Measurements from ENCODE around the gene WSCD2. TPM values are rescaled to one million over a fixed set of nuclear protein-coding genes. Genes with fewer than 3 reads are reported as not detected.

Gene WSCD2
- total RNA-seq, 1 donor from 2014 or later: 1.7 TPM

GRCh38 chr12:108162207-108162606, 33.1 kb downstream of the WSCD2 start:
- H3K27me3 ChIP-seq: no peaks in the 10 kb centered on the region
- H3K9me3 ChIP-seq: no peaks in the 10 kb centered on the region
- DNase-seq (no peak), ATAC-seq (no peak)
- intact Hi-C loops (cut with DNase I): no loop called here
- no peaks in the 10 kb centered on the region for H3K4me1 ChIP-seq
- no peaks in the 10 kb centered on the region for H3K36me3 ChIP-seq
- TF ChIP-seq, protein P1, sequence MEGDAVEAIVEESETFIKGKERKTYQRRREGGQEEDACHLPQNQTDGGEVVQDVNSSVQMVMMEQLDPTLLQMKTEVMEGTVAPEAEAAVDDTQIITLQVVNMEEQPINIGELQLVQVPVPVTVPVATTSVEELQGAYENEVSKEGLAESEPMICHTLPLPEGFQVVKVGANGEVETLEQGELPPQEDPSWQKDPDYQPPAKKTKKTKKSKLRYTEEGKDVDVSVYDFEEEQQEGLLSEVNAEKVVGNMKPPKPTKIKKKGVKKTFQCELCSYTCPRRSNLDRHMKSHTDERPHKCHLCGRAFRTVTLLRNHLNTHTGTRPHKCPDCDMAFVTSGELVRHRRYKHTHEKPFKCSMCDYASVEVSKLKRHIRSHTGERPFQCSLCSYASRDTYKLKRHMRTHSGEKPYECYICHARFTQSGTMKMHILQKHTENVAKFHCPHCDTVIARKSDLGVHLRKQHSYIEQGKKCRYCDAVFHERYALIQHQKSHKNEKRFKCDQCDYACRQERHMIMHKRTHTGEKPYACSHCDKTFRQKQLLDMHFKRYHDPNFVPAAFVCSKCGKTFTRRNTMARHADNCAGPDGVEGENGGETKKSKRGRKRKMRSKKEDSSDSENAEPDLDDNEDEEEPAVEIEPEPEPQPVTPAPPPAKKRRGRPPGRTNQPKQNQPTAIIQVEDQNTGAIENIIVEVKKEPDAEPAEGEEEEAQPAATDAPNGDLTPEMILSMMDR (IDR thresholded peaks at IDR 0.05): no peak
- no peak overlapping the region for H3K27ac ChIP-seq
- H3K4me3 ChIP-seq: no peak overlapping the region

- DNase-seq: no peak
- Histone ChIP-seq H3K27me3 (no peaks in the 10 kb centered on the region), H3K9me3 (no peaks in the 10 kb centered on the region), H3K4me3 (no peak overlapping the region), H3K4me1 (no peaks in the 10 kb centered on the region), H3K36me3 (no peaks in the 10 kb centered on the region), H3K27ac (no peak overlapping the region)
- TF ChIP-seq, protein P1 (IDR thresholded peaks at IDR 0.05): no peak
- intact Hi-C loops (cut with DNase I): no loop called here
- no peak for ATAC-seq
These were observed 37.4 kb downstream of the WSCD2 start for GRCh38 chr12:108166505-108166904.

- TF ChIP-seq, protein P1 (IDR thresholded peaks at IDR 0.05): no peak
- H3K4me1 ChIP-seq: no peaks in the 10 kb centered on the region
- no peaks in the 10 kb centered on the region for H3K36me3 ChIP-seq
- H3K27me3 ChIP-seq: no peaks in the 10 kb centered on the region
- no peak overlapping the region for H3K4me3 ChIP-seq
- DNase-seq (no peak), ATAC-seq (no peak)
- intact Hi-C loops (cut with DNase I): no loop called here
- no peaks in the 10 kb centered on the region for H3K9me3 ChIP-seq
- no peak overlapping the region for H3K27ac ChIP-seq
These were observed 38.9 kb downstream of the WSCD2 start for GRCh38 chr12:108167974-108168373.

GRCh38 chr12:108169708-108170107, 40.6 kb downstream of the WSCD2 start:
- DNase-seq (no peak), ATAC-seq (no peak)
- TF ChIP-seq, protein P1 (IDR thresholded peaks at IDR 0.05): no peak
- Histone ChIP-seq H3K27me3 (no peaks in the 10 kb centered on the region), H3K27ac (no peak overlapping the region), H3K4me1 (no peaks in the 10 kb centered on the region), H3K9me3 (no peaks in the 10 kb centered on the region), H3K4me3 (no peak overlapping the region), H3K36me3 (no peaks in the 10 kb centered on the region)
- intact Hi-C loops (cut with DNase I): no loop called here

DNA sequence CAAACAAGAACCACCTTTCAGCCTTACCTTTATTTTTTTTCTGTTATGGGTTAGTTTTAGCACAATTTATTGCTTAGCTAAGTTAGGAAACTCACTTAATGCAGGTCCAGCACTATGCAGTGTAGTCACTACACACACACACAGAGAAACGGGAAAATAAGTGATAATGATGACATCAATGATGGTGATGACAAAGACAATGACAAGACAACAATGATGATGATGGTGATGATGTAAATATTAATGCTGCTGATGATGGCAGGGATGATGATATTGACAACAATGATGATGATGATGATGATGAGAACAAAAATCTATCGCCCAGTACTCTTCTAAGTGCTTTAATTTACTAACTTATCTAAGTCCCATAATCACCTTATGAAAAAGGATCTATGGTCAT, 41.1 kb downstream of the WSCD2 start:
- intact Hi-C loops (cut with DNase I): no loop called here
- no peaks in the 10 kb centered on the region for H3K9me3 ChIP-seq
- no peaks in the 10 kb centered on the region for H3K4me1 ChIP-seq
- H3K36me3 ChIP-seq: no peaks in the 10 kb centered on the region
- H3K27me3 ChIP-seq: no peaks in the 10 kb centered on the region
- no peak for ATAC-seq
- no peak overlapping the region for H3K27ac ChIP-seq
- no peak overlapping the region for H3K4me3 ChIP-seq
- TF ChIP-seq, protein P1 (IDR thresholded peaks at IDR 0.05): no peak
- no peak for DNase-seq

DNA sequence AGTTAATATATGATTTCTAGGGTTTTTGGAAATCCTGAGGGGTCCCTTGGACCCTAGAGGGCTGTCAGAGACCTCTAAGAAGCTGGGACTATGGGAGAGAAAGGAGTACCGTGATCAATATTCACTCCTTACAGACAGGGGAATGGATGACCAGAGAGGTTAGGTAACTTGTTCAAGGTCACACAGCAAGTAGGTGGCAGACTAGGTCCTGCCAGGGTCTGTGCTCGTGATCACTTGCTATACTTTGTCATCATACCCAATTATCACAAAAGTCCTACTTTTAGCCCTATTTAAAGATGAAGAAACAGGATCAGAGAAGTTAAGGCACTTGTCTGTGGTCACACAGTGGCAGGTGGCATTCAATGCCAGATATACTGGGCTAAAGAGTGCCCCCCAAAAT, 42.9 kb downstream of the WSCD2 start:
- no peak for ATAC-seq
- no peaks in the 10 kb centered on the region for H3K36me3 ChIP-seq
- H3K27ac ChIP-seq: no peak overlapping the region
- H3K4me3 ChIP-seq: no peak overlapping the region
- intact Hi-C loops (cut with DNase I): no loop called here
- no peaks in the 10 kb centered on the region for H3K4me1 ChIP-seq
- no peaks in the 10 kb centered on the region for H3K9me3 ChIP-seq
- no peaks in the 10 kb centered on the region for H3K27me3 ChIP-seq
- no peak for DNase-seq
- TF ChIP-seq, protein P1 (IDR thresholded peaks at IDR 0.05): no peak
